Measurements from ENCODE around the gene SKOR2.

SKOR2 gene

GRCh38 chr18:47251289-47252120, at the start of gene SKOR2:
SKOR2 (minus strand) TSS chr18:47251660; CDS start chr18:47249183, 2,477 bp downstream.
- no peak for DNase-seq (ENCODE audit: low read depth, low spot score)

- DNase-seq (ENCODE audit: low read depth, low spot score) = no peak
These were observed 45.0 kb upstream of the SKOR2 start for GRCh38 chr18:47296462-47296861.

- no peak for DNase-seq (ENCODE audit: low read depth, low spot score)
These were observed 43.3 kb upstream of the SKOR2 start for GRCh38 chr18:47294801-47295200.

GRCh38 chr18:47288741-47289140, 37.3 kb upstream of the SKOR2 start:
- DNase-seq (ENCODE audit: low read depth, low spot score) = no peak

GRCh38 chr18:47287911-47288585, 36.6 kb upstream of the SKOR2 start:
- no peak for DNase-seq (ENCODE audit: low read depth, low spot score)

GRCh38 chr18:47286776-47287410, 35.4 kb upstream of the SKOR2 start:
- no peak for DNase-seq (ENCODE audit: low read depth, low spot score)

GRCh38 chr18:47285456-47285855, 34.0 kb upstream of the SKOR2 start:
- DNase-seq (ENCODE audit: low read depth, low spot score) = no peak

- no peak for DNase-seq (ENCODE audit: low read depth, low spot score)
These were observed 33.4 kb upstream of the SKOR2 start for GRCh38 chr18:47284721-47285395.

GRCh38 chr18:47283476-47283875, 32.0 kb upstream of the SKOR2 start:
- DNase-seq (ENCODE audit: low read depth, low spot score) = no peak

GRCh38 chr18:47280121-47280520, 28.7 kb upstream of the SKOR2 start:
- no peak for DNase-seq (ENCODE audit: low read depth, low spot score)

GRCh38 chr18:47274961-47275360, 23.5 kb upstream of the SKOR2 start:
- DNase-seq (ENCODE audit: low read depth, low spot score) = no peak

- no peak for DNase-seq (ENCODE audit: low read depth, low spot score)
These were observed 13.7 kb upstream of the SKOR2 start for GRCh38 chr18:47265197-47265596.

GRCh38 chr18:47264308-47264700, 12.8 kb upstream of the SKOR2 start:
- no peak for DNase-seq (ENCODE audit: low read depth, low spot score)

GRCh38 chr18:47263430-47264307, 12.2 kb upstream of the SKOR2 start:
- DNase-seq (ENCODE audit: low read depth, low spot score) = no peak

GRCh38 chr18:47263150-47263429, 11.6 kb upstream of the SKOR2 start:
- no peak for DNase-seq (ENCODE audit: low read depth, low spot score)

- no peak for DNase-seq (ENCODE audit: low read depth, low spot score)
These were observed 11.1 kb upstream of the SKOR2 start for GRCh38 chr18:47262301-47263149.

- DNase-seq (ENCODE audit: low read depth, low spot score) = no peak
These were observed 10.4 kb upstream of the SKOR2 start for GRCh38 chr18:47261902-47262300.

GRCh38 chr18:47260924-47261701, 9.7 kb upstream of the SKOR2 start:
- DNase-seq (ENCODE audit: low read depth, low spot score) = no peak

- no peak for DNase-seq (ENCODE audit: low read depth, low spot score)
These were observed 8.9 kb upstream of the SKOR2 start for GRCh38 chr18:47260120-47260923.

Measured in smooth muscle cell of the brain vasculature (primary cell).